DMS53 treated with DMSO at 0.1 percent for 48 hours (cell line): ENCODE measurements around the gene NID2.
A peak's percentile ranks its signal among the peaks of the same experiment; 100 is the strongest.

Experiments used
- DNase-seq: peaks from one replicate; lab custom pipeline; 2025; ENCODE audit not compliant: unreplicated experiment; lab: John Stamatoyannopoulos, UW

Gene NID2

DNA sequence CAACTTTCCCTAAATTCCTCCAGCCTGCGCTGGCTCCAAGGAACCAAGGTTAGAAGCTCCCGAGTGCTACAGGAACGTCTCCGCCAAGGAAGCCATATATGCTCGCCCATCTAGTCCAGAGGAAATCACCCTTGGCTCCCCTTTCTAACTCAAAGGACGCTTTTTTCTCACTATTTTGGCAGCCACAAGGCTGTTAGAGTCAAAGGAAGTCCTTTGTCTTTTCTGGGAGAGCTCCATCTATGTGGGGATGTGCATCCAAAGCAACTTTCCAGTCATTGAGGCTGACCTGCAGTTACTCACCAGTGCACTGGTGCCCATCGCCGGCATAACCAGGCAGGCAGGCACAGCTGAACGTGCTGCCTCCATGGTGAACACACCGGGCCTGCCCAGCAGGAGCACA, 42.0 kb downstream of the NID2 start:
- no peak for DNase-seq

GRCh38 chr14:52026017-52026660, 42.7 kb downstream of the NID2 start:
- no peak for DNase-seq

GRCh38 chr14:52025310-52025709, 43.5 kb downstream of the NID2 start:
- DNase-seq, result no peak

- DNase-seq, result no peak
Observed at GRCh38 chr14:52023518-52023917, 45.3 kb downstream of the NID2 start.

- DNase-seq, result no peak
Observed at GRCh38 chr14:52021957-52022600, 46.8 kb downstream of the NID2 start.

GRCh38 chr14:52020866-52021717, 47.8 kb downstream of the NID2 start:
- no peak for DNase-seq

DNA sequence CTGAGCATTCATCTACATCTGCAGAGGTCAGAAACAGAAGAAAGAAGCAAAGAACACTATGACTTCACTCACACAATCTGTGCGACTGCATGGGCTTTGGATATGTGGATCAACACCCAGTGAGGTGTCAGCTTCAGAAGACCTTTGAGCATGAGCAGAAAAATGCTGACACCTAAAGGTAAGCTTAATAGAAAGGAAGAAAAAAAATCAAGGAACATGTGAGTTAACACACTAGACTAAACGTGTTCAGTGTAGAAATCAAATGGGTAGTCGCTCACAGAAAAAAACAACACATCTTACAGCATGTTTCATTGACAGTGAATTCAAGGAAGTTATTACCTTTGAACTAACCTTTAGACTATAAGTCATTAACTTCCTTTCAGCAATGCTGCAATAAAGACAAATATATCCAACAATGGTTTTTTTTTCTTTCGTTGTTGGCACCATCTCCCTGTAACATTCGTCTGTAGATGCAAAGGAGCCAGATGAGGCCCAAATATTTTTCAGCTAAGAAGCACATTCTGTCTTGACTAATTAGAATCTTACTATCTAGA, 48.6 kb downstream of the NID2 start:
- DNase-seq, result no peak

GRCh38 chr14:52018970-52019369, 49.9 kb downstream of the NID2 start:
- DNase-seq, result no peak

GRCh38 chr14:52018252-52018651, 50.6 kb downstream of the NID2 start:
- DNase-seq, result no peak

- DNase-seq, result peak; percentile 18
Observed at GRCh38 chr14:52015411-52016030, 53.3 kb downstream of the NID2 start.

DNA sequence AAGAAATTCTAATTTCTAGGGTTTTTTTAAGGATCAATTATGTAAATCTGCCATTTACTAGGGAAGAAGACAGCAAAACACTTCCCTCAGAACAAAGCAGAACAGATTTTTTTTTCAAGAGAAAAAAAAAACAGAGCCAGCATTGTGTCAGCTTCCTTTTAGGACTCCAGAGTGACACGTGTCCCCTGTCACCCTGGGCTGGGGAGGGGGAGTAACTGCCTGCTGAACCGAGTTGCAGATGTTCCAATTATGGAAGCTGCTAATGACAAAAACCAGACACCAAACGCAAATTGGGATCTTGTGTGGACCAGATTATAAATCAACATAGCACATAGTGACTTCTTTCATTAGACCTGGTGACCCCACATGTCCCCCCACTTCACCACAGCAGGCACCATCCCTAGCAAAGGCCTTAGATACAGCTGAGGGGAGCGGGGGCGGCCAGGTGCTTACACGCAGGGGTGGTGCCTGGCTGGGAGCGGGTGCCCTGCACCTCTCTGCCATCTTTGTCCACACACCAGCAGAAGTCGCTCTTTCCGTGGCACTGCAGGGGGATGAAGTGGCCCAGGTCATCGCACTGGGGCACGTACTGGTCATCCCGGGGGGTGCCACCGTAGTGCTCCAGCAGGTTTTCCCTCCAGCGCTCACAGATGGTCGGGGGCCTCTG, 54.1 kb downstream of the NID2 start:
- DNase-seq, result no peak

DNA sequence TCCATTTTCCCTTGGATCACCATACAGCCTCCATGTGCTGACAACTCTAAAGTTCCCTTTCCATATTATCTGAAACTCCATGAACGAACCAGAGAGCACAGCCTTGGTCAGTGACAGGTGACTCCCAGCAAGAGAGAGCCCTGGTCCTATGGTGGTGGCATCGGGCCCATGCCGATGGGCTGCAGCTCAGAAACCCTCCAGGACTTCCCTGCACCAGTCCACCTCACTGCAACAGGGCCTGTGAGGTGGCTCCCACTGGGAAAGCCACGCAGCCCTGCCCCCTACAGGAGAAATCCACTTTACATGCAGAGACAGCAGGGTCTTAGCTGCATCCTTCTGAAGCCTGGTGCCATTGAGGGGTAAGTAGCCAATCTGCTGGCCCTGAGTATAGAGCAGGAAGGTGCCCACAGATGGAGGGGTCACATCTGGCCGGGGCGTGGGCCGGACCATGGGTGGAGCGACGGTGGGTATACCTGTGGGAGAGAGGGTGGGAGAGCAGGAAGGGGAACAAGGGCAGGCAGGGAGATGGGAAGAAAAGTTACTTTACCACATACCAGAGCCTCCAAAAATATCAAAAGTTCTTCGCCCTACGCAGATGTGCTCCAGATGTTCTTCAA, 54.8 kb downstream of the NID2 start:
- DNase-seq, result no peak

DNA sequence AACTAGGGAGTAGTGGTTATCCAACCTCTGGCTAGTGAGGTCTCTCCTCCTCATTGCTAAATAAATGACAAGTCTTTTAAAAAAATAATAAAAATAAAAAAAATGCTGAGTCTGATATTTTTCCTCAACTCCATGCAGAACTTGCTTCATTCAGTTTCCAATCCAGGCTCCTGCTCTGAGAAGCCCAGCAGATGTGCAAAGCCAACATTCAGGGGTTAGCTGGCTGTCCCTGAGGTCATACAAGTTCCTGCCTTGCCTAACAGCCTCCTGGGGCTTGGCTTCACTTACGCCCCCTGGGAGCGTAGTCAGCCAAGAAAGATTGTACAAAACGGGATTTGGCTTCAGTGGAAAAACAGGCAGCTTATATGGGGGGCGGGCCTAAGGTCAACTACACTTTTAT, 56.2 kb downstream of the NID2 start:
- no peak for DNase-seq

- no peak for DNase-seq
Observed at GRCh38 chr14:52011523-52011922, 57.3 kb downstream of the NID2 start.

DNA sequence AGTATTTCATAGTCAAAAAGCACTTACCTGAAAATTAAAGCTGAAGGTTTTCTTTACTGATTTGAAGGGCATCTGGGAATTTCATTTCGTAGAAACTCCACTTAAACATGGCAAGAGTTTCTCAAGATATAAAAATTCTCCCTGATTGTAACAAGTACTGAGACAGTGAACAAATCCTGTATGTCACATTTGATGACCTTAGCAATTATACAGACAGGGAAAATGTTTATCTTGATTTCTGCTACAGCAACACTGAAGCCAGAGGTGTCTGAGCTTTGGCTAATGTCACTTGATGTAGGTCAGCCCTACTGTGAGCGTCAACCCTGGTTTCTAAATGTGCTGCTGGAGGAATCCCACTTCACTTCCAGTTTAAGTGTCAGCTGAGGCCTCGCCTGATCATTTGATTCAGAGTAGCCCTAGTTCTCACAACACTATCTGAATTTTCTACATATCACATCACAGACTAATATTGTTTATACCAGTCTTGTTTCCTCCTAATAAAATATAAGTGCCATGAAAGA, 58.6 kb downstream of the NID2 start:
- no peak for DNase-seq

DNA sequence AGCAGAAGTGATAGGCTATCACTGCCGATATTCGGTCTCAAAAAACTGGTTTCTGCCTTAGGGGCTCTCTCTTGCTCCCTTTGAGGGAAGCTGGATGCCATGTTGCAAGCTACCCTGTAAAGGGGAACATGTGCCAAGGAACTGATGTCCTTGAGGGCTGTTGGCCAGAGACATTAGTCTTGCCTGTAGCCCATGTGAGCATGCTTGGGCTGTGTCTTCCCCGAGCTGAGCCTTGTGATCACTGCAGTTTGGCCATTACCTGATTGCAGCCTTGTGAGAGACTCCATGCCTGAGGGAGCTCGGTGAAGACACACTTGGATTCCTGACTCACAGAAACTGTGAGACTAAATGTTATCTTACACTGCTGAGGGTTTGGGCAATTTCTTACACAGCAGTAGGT, 60.7 kb downstream of the NID2 start:
- DNase-seq, result no peak

DNA sequence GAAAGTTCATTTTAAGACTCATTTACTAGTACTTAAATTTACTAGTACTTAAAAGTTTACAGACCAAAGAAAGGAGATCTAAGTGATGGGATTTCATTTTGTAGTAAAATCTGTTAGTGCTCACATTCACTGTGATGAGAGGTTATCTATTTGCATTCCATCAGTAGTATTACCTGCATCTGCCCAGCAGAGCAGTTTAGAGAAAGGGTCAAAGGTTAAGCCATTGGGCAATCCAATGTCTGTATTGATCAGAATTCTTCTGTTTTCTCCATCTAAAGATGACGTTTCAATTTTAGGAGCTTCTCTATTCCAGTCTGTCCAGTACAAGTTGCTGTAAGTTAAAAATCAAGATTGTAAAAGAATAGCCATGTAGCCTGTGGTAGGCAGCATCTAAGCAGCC, 61.2 kb downstream of the NID2 start:
- no peak for DNase-seq

DNA sequence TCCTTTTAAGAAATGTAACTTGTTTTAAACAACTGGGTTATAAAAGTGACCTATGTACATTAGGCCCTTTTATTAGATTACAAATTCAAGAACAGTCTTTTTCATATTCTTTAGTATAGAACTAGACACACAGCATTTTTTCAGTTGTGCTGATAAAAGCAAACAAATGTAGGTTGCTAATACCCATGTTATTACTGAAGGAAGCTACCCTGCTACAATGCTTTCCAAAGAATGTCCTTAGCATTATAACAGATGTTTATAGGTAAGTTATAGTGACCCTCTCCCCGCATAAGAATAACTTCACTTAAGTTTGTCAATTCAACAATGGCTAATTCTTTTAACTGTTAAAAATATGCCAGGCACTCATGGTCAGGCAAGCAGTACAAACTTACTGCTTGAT, 61.6 kb downstream of the NID2 start:
- DNase-seq, result no peak

- no peak for DNase-seq
Observed at GRCh38 chr14:52006361-52006760, 62.5 kb downstream of the NID2 start.

DNA sequence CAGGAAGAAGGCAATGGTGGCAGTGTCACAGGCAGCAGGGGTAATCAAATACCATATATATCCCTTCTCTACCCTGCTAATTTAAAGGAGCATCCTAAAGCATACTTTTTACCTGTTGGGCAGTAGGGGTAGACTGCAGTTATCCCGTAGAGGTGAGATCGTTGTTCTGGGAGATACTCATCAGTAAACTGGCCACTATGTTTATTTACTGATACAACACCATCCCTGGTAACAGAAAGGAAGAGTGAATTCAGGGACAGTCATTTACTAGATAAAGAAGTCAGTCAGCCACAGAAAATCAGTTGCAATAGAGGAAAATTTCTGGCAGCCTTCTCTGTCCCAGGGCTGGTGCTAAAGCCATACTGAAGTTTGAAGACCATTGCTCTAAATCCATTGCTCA, 63.2 kb downstream of the NID2 start:
- DNase-seq, result no peak
